Measurements from ENCODE around the gene ACAP1.

ACAP1 gene

DNA sequence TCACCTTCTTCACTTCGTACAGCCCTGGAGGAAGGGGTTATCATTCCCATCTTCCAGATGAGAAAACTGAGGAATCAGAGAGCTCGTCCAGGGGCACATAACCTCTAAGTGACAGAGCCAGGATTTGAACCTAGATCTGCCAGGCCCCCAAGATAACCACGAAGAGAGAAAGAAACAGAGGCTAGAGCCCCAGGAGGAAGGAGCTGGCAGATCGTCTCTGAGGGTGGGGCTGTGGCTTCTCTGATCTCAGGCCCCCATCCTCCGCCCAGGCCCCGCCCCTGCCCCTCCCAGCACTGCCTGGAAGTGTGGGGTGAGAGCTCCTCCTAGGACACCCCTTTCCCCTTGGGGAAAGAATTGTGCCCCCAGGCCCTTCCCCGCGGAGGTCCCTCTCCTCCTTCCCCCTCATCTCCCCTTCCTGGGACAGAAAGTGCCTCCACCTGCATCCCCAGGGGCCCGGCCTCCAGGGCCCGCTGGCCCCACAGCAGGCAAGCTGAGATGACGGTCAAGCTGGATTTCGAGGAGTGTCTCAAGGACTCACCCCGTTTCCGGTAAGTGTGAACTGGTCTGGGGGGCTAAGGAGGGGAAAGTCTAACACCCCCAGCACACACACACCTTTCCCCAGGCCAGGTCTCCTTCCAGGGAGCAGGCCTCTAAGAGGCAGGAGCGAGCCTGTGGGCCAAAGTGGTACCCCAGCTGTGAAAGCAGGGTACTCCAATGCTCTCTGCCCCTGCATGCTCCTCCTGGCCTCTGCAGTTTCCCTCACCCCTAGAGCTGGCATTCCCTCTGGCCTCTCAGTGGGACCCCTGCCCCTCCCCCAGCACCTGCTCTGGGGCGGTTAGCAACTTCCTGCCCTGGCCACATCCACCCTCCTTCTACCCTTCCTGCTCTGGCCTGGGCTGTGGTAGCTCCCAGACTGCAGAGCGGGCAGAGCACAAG lies at the start of gene ACAP1:
TSS of gene ACAP1 (plus strand) at position 290 of the 936 bp plus-strand sequence. CDS start at position 496, 206 bp downstream.
- DNase-seq = peak; percentile 82 to 89

- no peak for DNase-seq
Measured at GRCh38 chr17:7289256-7290032, 46.9 kb upstream of the ACAP1 start.

DNA sequence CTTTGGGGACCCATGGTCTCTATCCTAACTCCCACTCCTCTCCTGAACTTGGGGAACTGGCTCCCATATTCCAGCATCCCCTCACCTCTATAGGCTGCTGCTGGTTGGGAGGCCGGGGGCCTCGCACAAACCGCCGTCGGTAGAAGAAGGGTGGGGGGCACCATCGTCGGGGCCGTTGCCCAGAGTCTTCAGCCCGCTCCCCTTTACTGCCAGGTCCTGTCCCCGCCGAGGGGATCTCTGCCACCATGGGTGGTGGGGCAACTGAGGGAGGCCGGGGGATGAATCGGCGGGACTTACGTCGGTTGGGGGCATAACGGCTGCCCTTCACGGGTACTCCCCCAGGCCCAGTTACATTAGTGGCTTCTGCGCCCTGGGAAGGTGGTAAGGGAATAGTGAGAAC lies 46.2 kb upstream of the ACAP1 start:
- no peak for DNase-seq

DNA sequence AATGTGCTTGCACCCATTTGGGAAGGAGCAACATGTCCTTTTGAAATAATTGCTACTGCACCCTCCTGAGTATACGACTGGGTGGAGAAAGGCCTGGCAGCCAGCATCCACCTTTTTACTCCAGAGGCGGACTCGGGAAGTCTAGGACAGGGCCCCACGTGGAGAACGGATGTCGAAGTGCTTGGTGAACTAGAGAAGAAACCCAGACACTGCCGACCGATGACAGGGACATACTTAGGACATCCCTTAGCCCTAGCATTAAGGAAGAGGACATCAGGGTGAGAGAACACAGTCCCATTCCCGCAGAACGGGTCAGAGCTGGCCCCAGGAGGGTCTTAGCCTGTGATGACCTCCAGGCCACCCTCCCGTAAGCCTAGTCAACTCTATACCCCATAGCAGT lies 45.6 kb upstream of the ACAP1 start:
- DNase-seq = no peak

GRCh38 chr17:7292194-7292593 lies 44.1 kb upstream of the ACAP1 start:
- no peak for DNase-seq

- DNase-seq = no peak
Measured at GRCh38 chr17:7292729-7293128, 43.6 kb upstream of the ACAP1 start.

DNA sequence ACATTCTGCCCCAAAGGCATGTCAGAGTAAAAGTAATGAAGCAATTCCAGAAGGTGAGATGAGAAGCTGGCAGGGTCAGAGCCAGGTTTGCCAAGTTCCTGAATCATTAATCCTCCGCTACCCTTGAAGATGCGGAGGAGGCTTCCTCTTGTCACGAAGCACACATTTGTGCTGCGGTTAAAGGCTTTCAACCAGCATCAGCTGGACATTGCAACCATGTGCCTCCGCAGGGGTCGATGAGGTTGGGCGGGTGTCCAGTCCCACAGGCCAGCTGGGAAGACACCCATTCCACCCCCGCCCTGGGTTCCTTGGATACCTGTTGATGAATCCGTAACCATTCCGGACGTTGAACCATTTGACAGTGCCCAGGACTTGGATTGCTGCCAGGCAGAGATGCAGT lies 43.2 kb upstream of the ACAP1 start:
- no peak for DNase-seq

GRCh38 chr17:7293816-7294613 lies 42.3 kb upstream of the ACAP1 start:
- peak in 1 of 2 donors; percentile 30 for DNase-seq

DNA sequence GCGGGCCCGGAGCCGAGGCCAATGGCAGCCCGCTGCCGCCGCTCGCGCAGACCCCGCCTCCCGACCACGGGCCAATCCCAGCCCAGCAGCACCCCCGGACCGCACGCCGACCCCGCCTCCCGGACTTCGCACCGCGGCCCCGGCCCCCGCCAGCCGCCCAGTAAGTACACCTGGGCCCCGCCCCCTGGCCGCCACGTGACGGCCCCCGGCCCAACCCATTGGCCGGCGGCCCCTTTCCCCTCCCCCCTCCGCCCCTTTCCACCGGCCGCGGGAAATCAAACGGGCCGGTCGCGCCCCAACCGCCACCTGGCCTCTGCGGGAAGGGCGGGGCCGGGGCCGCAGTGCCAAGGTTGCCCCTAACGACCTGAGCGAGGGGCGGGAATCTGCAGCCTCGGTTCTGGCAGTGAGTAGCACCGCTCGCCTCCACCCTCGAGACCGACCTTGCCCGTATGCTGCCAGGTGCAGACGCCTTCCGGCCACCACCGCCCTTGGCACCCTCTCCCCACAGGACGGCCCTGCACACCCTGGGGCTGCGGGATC lies 41.6 kb upstream of the ACAP1 start, which contains the start of gene YBX2:
TSS of gene YBX2 (minus strand) at position 26 of the 540 bp plus-strand sequence. CDS start 139 bp downstream, outside the sequence.
- peak; percentile 80 to 86 for DNase-seq

DNA sequence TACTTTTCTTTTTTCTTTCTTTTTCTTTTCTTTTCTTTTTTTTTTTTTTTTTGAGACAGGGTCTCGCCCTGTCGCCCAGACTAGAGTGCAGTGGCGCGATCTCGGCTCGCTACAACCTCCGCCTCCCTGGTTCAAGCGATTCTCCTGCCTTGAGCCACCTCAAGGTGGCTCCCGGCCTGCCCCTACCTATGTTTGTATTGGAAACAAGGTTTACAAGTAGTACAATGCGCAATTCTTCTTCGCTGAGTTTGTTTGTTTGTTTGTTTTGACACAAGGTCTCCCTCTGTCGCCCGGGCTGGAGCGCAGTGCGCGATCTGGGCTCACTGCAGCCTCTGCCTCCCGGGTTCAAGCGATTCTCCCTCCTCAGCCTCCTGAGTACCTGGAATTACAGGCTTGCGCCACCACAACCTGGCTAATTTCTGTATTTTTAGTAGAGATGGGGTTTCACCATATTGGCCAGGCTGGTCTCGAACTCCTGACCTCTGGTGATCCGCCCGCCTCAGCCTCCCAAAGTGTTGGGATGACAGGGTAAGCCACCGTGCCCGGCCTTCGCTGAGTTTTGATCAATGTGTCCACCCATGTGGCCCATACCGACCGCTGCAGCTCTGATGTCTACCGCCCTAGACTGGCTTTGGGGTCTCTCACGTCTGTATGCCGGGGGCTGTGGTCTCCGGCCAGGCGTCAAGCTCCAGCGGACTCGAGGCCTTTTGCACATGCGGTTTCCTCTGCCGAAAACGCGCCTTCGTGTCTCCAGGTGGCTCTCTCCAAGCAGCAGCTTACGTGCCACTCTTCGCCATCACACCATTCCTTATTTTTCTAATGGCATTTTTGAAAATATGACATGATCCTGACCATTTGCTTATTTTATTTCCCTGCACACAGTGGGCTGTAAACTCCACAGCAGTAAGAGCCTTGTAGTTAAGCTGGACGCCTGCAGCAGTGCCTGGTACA lies 40.8 kb upstream of the ACAP1 start:
- DNase-seq = no peak

- DNase-seq = peak; percentile 69 to 75
Measured at GRCh38 chr17:7296189-7296861, 40.0 kb upstream of the ACAP1 start.

GRCh38 chr17:7304179-7304578 lies 32.1 kb upstream of the ACAP1 start:
- no peak for DNase-seq

DNA sequence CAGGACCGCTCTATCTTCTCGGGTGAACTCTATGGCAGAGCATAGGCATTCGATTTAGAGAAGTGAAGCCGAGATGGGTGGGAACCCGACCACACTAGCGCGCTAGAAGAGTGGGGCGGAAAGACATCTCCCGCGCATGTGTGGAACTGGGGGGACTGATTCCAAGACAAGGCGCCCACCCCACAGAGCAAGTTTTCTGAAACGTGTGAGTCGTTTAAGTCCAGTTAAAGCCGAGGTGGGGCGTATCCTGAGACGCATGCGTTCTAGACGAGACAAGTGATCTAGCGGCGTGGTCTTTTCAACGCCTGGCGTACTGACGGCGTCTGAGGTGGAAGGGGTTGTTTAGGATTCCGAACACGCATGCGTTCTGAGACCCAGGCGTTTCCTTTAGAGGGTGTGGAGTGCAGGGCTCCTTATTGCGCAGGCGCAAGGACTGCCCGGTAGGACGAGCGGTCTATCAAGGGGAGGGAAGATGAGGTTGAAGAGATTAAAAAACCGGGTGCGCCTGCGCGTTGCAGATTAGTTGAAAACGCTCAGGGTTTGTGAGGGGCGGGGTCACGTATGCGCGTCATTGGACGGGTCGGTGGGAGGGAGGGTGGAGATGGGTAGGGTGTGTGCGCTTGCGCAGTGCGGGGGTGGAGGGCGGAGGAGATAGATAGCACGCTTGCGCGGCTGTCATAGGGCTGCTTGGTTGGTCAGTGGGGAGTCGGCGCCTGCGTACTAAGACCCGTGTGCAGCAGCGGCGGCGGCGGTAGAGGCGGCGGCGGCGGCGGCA lies 29.2 kb upstream of the ACAP1 start, which contains the start of gene EIF5A:
TSS of gene EIF5A (plus strand) at position 718 of the 775 bp plus-strand sequence. CDS start 2,008 bp downstream, outside the sequence.
- peak; percentile 100 for DNase-seq

DNA sequence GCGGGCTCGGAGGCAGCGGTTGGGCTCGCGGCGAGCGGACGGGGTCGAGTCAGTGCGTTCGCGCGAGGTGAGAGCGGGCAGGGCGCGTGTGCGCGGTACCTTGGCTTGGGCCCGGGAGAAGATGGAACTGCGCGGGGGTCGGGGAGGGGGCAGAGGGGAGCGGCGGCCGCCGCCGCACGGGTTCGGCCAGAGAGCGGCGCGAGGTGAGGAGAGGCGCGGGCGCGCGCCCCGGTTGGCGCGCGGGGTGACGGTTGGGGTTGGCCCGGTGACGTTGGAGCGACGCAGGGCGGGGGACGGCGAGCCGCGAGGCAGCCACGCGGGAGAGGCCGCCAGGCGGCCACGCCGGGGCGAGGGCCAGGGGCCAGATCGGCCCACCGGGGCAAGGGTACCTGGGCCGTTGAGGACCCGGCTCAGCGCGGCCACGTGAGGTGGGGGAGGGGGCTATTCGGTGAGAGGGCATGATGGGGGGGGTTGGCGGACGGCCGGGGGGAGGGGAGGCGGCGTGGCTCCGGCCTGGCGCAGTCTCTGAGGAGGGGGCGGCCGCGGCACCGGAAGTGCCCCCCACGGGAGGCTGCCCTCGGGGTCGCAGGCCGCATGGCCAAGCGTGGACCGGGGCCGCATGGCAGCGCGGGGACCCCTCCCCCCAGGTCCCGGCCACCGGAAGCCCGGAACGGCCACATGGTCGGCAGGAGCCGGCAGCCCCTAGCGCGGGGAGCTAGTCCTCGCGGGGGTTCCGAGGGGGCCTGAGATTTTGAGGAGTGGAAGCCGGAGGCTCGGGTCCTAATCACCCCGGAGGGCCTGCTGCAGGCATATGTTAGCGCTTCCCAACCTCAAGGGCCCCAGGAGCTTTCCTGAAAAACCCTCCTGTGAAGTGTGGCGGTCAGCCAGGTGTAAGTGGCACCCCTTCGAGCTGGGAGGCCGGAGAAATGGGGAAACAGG lies 28.4 kb upstream of the ACAP1 start:
- DNase-seq = peak; percentile 55 to 68

- DNase-seq = peak; percentile 92 to 95
Measured at GRCh38 chr17:7308625-7309433, 27.5 kb upstream of the ACAP1 start.

GRCh38 chr17:7309628-7310027 lies 26.7 kb upstream of the ACAP1 start:
- DNase-seq = no peak

DNA sequence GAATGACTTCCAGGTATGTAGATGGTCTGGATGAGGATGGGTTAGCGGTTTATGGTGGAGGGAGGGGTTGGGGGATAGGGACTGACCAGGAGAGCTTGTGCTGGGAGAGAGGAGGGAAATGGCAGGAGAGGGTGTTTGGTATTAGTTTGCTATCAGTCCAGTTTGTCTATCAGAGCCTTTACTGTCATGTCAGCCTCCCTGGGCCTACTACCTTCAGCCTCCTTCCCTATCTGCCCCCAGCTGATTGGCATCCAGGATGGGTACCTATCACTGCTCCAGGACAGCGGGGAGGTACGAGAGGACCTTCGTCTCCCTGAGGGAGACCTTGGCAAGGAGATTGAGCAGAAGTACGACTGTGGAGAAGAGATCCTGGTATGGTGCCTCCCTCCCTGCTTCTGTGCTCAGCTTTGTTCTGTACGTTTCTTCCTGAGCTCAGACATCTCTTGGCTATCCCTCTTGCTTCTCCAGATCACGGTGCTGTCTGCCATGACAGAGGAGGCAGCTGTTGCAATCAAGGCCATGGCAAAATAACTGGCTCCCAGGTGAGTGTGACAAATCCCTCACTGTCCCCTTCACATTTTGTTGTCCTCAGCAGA lies 25.1 kb upstream of the ACAP1 start:
- DNase-seq = no peak

Data from CD4-positive, alpha-beta T cell treated with Interferon alpha-2 for 1 hour (primary cell).